ENCODE results near the gene NME7.

DNA sequence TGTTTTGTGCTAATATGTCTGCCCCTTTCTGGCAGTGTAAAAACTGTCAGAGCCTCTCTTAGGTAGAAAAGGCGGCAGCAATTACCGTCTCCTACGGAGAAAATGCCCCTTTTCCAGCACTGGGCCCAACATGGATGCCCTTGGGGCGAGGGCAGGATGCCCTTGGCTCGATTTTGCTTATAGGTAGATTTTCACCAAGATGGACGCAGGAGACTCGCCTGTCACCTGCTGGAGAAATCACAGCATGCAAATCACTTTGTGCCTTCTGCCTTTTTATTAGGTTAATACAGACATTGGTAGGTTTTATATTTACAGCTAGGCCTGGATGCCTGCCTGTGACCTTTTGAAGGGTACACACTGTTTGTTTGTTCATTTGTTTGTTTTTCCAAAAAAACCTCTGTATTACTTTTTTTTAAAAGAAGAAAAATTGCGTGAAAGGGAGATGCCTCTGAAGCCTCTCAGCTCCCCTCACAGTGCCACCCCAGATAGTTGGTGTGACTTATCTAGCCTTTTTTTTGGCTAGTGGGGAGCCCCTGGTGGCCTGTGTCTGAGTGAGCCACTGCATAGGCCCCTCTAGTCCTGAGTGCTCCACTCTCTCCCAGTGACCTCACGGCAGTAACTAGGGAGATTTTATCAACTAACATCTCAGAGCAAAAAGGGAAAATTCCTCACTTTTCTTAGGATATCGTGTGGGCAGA lies 258.6 kb downstream of the NME7 start:
- TF ChIP-seq ZBTB21 (CRISPR knock-in tag; IDR thresholded peaks at IDR 0.05; ENCODE audit: borderline replicate concordance) (no peak), NR1H2 (CRISPR knock-in tag; IDR thresholded peaks at IDR 0.05) (no peak), JUN (CRISPR knock-in tag; IDR thresholded peaks at IDR 0.05) (no peak), CBFB (CRISPR knock-in tag; IDR thresholded peaks at IDR 0.05; ENCODE audit: low read depth) (no peak), CREB1 (CRISPR knock-in tag; IDR thresholded peaks at IDR 0.05) (no peak), USF1 (CRISPR knock-in tag; IDR thresholded peaks at IDR 0.05) (no peak), FOXK1 (CRISPR knock-in tag; IDR thresholded peaks at IDR 0.05) (no peak), ARID4B (CRISPR knock-in tag; IDR thresholded peaks at IDR 0.05; ENCODE audit: borderline replicate concordance) (no peak), ESRRA (CRISPR knock-in tag; IDR thresholded peaks at IDR 0.05; ENCODE audit: borderline replicate concordance) (no peak)
- TF ChIP-seq, protein P1, sequence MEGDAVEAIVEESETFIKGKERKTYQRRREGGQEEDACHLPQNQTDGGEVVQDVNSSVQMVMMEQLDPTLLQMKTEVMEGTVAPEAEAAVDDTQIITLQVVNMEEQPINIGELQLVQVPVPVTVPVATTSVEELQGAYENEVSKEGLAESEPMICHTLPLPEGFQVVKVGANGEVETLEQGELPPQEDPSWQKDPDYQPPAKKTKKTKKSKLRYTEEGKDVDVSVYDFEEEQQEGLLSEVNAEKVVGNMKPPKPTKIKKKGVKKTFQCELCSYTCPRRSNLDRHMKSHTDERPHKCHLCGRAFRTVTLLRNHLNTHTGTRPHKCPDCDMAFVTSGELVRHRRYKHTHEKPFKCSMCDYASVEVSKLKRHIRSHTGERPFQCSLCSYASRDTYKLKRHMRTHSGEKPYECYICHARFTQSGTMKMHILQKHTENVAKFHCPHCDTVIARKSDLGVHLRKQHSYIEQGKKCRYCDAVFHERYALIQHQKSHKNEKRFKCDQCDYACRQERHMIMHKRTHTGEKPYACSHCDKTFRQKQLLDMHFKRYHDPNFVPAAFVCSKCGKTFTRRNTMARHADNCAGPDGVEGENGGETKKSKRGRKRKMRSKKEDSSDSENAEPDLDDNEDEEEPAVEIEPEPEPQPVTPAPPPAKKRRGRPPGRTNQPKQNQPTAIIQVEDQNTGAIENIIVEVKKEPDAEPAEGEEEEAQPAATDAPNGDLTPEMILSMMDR (IDR thresholded peaks at IDR 0.05), result no peak
- TF ChIP-seq, protein P2, sequence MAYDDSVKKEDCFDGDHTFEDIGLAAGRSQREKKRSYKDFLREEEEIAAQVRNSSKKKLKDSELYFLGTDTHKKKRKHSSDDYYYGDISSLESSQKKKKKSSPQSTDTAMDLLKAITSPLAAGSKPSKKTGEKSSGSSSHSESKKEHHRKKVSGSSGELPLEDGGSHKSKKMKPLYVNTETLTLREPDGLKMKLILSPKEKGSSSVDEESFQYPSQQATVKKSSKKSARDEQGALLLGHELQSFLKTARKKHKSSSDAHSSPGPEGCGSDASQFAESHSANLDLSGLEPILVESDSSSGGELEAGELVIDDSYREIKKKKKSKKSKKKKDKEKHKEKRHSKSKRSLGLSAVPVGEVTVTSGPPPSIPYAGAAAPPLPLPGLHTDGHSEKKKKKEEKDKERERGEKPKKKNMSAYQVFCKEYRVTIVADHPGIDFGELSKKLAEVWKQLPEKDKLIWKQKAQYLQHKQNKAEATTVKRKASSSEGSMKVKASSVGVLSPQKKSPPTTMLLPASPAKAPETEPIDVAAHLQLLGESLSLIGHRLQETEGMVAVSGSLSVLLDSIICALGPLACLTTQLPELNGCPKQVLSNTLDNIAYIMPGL (CRISPR knock-in tag; IDR thresholded peaks at IDR 0.05), result no peak

Data from WTC11 (cell line).